GM19240 (cell line): ENCODE data around the gene HCFC1.

Experiments used
- DNase-seq: peaks from one replicate; pipeline ENCODE4 v3.0.0; 2011; ENCODE audit warnings: low spot score; ENCODE audit not compliant: insufficient read length

The HCFC1 gene

DNA sequence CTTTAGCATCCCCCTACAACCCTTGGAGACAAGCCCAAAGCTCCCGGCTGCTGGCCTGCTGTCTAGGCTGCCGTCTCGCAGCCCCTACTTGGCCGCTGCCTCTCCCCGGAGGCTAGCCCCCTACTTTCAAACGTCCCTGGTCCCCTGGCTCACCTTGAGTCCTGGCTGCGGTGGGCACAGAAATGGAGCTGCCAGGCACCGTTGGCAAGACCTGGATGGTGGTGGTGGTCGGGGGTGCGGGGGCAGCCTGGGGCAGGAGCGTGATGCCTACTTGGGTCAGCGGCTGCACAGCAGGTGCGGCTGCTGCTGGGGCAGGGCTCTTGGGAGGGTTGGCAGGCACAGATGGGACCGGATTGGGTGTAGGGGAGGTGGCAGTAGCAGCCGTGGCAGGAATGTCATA is 12.0 kb downstream of the HCFC1 start:
- no peak for DNase-seq

DNA sequence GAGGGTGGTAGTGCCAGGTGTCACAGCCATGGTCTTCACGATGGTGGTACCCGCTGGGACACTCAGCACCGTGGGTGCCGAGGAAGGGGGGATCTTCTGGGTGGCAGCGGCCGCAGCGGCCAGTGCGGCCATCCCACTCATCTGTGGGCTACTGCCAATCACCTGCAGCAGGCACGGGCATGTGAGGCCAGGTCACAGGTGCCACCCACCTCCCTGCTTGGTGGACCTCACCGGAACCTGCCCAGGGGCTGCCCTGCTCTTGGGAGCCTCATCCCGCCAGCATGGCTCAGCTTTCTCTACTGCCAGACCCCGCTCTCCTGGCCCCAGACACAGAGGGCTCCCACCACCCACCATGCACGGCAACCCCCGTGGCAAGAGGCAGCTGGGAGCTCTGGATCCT is 13.0 kb downstream of the HCFC1 start:
- no peak for DNase-seq

DNA sequence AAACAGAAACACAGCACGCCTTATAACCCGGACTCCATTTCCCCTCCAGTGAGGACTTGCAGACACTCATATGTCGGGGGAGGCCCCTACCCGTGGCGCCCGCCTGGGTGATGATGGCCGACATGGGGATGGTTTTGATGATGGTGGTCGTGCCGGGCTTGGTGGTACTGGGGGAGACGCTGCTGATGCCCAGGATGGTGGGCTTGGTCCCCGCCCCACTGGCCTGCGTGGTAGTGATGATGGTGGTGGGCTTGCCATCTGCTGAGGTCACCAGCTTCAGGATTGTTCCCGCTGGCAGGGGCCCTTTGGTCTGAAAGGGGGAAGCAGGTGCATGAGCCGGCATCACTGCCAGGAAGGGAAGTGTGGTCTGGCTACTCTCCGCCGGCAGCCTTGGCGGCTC is 14.4 kb downstream of the HCFC1 start:
- no peak for DNase-seq

DNA sequence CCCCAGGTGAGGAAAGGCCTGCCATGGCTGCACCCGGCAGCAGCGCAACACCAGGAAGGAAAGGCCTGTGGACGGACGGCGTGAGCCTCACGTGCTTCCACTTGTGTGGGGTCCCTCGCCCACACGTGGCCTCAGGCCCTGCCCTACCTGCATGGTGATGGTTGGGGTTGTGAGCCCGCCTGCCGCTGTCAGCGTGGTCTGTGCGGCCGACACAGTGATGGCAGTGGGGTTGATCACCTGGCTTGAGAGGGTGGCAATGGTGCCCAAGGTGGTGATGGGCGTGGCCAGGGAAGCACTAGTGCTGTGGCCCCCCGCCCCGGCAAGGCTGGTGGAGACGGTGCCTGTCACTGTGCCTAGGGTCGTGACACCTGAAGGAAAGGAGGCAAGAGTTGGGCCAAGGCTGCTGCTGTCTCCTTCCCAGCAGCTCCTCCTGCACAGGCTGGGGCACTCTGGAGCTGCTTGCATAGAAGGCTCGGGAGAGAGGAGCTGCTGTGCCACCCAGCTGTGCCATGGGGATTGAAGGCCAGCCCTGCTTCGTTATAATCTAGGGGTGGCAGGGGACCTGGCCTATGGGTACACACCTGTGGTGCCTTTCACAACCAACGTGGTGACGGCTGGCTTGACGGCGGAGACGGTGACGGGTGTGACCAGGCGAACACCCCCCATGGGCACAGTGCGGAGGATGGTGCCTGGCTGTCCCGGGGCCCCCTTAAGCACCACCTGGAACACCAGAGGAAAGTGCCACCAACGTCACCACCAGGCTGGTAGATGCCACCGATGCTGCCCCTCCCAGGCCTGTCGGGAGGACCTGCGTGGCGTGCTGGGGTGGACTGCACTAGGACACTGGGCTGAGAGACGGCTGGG is 15.3 kb downstream of the HCFC1 start:
- no peak for DNase-seq

DNA sequence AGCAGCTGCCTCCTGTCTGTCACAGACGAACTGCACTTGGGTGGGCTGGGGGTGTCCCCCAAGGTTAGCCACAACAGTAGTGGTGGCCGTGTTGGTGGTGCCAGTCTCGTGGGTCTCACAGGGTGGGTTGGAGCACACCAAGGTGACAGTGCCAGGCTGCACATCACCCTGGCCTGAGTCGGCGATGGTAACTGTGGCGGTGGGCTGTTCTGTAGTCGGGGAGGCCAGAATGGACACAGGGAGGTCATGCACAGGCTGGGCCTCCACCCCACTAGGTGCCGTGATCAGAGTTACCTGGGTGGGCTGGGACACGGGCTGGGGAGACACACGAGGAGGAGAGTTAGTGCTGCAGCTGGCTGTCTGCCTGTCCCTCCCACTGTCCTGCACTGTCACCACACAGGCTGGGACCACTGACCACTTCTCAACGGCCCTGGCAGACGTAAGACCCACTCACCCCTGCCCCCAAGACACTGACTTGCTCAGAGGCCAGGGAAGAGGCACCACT is 16.3 kb downstream of the HCFC1 start:
- DNase-seq: no peak

DNA sequence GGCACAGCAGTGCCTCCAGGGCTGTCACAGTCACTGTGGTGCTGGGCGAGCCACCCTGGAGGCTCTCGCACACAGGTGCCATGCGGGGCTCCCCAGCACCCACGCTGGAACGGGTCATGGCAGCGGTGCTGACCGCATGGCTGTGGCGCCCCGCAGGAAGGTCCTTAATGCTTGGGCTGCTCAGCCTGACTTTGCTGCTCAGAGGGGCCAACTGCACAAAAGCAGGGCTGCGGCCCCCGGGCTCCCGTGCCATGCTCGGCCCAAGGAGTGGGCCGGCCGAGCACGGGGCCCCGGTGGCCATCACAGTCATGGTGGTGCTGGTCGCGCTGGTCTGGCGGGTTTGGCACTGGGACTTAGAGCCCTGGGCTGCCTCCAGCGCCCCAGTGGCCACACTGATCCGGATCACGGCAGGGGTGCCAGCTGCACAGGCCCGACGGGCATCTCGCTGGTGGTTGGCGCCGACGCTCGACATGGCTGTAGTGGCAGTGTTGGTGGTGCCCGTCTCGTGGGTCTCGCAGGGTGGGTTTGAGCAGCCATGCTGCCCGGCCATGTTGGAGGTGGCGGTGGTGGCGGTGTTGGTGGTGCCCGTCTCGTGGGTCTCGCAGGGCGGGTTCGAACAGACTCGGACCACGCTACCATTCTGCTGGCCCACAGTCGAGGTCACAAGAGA is 16.9 kb downstream of the HCFC1 start:
- no peak for DNase-seq

DNA sequence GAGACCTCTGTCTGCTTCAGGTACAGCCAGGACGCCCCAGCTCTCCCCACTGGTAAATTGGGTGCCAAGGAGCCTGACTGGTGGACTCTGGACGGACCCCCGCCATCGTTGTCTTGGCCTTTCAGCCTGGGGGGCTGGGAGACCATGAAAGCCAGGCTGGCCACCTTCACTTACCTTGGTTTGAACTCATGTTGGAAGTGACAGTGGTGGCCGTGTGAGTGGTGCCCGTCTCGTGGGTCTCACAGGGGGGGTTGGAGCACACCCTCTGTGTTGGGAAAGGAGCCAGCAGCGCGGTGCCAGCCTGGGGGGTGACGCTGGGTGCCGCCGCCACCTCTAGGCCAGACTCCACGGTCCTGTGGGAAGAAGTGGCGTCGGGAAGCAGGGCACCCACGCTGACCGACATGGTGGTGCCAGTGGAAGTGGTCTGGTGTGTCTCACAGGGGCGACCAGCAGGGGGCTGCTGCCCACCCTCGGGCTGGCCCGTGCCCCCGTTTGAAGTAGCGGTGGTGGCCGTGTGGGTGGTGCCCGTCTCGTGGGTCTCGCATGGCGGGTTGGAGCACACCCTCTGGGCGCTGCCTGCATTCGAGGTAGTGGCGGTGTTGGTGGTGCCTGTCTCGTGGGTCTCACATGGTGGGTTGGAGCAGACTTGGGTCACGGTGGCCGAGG is 17.6 kb downstream of the HCFC1 start:
- DNase-seq: no peak

DNA sequence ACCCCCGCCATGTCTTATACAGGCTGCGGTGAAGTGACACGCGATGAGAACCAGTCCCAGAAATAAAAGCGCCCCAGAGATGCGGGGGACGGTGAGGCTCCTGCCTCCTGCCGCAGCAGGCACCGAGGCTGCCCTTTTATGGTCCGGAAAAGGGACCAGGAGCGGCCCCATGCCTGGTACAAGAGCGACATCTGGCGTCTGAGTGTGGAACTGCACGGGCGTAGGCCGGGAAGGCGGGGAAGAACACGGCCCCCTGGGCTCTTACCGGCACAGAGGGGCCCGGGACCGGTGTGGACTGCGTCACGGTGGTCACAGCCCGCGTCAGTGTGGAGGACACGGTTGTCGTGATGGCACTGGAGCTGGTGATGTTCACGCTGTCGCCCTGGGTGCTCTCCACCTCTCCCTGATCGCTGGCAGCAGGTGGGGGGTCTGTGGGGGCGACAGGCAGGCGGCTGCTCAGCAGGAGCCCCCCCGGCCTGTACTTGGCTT is 18.2 kb downstream of the HCFC1 start:
- DNase-seq: peak; percentile 65

DNA sequence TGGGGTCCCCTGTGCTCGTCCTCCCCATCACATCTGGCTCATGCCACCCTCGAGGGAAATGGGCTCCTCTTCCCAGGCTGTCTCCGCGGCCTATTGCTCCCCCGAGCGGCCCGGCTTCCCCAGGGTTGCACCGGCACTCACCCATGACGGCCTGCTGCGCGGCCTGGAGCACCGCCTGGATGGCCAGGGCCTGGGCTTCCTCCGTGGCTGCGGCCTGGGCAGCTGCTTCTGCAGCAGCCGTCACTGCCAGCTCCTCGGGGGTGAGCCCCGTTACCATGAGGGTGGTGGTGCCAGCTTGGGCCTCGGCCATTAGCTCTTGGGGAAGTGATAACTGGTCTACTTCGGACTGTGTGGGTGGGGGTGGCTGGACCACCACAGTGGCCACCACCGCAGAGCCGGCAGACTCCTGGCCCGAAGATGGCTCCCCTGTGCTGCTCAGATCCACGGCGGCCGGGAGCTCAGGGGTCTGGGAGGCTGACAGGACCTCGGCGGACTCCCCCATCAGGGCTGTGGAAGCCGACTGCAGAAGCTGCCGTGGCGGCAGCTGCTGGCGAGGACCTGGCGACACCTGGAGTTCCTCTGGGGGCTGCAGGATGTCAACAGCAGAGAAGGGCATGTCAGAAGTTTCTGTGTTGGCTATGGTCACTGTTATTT is 19.1 kb downstream of the HCFC1 start:
- DNase-seq: no peak

DNA sequence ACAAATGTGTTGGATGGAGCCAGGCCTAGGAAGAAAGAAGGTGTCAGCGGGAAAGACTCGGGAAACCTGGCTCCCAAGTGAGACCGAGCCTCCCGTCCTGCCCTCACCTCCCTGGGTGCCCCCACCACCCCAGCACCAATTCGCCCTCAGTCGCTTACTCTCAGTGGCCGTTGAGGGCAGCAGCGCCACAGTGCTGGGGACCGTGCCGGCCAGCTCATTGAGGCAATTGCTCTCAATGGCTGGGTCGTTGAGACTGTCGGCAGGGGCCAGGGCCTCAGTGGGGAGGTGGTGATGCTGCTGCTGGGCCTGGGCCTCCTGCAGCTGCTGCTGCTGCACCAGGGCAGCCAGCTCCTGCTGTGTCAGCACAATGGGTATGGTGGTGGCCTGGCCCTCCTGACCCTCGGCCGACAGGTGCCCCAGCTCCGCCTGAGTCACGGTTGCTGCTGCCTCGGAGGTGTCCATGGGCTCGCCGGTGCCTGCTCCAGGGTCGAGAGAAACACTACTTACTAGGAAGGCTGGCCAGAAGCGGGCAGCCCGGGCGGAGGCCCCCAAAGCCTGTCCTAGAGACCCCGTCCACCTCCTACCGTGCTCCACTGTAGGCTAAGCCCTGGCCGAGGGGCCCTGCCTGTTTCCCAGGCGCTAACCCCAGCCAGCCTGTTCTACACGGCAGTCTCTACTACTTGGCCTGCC is 19.8 kb downstream of the HCFC1 start:
- no peak for DNase-seq

DNA sequence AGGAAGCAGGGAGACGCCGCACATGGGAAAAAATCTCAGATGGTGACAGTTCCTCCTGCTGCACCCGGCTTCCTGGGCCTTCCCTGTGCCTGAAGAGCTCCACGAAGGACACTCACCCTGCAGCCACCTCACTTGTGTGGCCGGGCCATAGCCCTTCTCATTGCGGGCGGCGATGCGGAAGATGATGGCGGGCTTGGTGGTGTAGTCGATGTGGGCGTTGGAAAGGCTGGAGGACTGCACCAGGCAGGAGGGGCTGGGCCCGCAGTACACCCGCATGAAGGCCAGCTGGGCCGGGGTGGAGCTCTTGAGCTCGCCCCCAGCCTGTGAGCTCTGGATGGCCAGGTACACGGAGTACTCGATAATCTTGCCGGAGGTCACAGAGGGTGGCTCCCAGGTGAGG is 21.5 kb downstream of the HCFC1 start:
- no peak for DNase-seq

DNA sequence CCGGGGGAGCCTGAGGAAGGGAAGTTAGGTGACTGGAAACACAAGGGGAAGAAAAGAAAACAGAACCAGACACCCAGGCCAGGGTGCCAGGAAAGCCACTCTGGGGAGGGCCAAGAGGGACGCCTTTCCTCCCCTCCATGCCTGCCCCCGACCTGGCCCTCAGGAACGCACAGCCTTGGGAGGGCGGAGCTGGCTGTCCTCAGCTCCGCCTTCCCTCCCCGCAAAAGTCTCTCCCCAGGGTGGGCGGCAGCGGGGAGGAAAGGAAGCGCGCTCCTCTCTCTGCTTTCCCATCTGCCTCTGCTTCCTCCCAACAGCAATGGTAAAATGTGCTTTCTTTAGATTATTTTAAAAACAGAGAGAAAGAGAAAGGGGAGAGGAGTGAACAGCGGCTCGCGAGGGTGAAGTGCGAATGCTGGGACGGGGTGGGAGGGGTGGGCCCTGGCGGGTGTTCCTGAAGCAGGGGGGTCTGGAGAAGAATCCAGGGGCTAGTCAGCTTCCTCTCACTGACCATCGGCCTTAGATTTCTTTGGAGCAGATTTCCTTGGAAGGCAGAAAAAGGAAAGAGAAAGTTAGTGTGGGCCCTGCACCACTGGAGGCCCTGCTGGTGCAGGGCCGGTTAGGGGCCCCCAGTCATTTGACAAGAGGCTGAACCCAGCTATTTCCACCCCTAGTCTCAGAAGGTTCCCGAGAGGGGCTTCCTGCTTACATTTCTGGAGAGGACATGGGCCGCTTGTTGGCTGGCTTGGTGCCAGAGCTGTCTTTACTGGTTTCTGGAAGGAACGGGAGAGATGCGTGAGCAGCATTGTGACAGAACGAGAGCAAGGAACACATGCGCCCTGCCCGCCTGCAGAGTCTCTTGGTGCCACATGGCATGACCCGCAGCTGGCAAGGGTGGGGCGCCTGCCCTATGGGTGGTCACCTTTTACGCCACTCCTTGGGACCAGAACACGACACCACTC is 22.5 kb downstream of the HCFC1 start:
- no peak for DNase-seq

DNA sequence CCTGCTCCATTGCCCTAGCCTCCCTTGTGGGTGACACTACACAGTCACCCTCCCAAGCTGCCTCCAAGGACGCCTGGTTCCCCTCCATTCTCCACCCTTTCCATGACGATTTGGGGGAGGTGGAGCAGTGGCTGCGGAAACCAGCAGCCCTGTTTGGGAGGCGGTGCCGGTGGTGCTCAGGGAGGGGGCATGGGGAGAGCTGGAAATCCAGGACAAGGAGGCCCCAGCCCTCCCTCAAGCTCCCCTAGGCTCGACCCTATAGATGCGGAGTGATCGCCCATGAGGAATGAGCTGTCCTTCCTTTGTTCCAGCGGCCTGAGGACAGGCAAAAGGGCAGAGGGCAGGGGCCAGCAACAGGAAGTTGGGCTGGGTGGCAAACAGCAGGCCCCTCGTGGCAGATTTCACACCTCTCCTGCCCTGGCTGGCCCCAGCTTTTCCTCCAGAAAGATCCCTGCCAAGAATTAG is 23.6 kb downstream of the HCFC1 start:
- DNase-seq: no peak

DNA sequence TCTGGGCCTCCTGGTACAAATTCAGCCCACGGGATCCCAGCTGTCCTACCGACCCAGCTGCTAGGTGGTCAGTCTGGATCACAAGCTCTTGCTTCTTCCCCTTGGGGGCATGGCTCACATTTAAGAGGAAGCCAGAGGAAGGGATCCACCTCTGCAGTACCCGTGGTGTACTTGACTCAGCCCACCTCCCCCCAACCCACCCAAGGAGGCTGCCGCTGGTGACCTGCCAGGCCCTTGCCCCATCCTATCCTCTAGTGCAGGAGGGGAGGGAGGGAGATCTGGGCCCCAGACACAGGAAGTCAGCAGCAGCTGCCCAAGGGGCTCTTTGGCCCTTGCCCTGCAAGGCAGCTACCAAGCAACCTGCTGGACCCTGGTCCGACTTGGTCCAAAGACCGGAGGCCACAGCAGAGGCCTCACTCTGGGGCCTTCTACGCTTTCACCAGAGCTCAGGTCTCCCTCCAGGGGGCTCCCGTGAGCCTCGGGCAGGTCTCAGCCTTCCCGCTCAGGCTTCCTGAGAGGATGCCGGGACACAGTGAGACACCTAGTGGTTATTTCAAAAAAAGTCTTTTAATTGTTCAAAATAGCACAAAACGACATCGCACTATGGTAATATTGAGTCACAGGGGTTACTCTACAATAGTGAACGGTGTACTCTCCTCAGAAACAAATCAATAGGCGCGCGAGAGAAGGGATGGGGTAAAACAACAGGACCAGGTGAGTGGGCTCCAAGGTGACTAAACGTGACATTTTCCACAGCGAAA is 24.4 kb downstream of the HCFC1 start:
- peak; percentile 86 for DNase-seq

DNA sequence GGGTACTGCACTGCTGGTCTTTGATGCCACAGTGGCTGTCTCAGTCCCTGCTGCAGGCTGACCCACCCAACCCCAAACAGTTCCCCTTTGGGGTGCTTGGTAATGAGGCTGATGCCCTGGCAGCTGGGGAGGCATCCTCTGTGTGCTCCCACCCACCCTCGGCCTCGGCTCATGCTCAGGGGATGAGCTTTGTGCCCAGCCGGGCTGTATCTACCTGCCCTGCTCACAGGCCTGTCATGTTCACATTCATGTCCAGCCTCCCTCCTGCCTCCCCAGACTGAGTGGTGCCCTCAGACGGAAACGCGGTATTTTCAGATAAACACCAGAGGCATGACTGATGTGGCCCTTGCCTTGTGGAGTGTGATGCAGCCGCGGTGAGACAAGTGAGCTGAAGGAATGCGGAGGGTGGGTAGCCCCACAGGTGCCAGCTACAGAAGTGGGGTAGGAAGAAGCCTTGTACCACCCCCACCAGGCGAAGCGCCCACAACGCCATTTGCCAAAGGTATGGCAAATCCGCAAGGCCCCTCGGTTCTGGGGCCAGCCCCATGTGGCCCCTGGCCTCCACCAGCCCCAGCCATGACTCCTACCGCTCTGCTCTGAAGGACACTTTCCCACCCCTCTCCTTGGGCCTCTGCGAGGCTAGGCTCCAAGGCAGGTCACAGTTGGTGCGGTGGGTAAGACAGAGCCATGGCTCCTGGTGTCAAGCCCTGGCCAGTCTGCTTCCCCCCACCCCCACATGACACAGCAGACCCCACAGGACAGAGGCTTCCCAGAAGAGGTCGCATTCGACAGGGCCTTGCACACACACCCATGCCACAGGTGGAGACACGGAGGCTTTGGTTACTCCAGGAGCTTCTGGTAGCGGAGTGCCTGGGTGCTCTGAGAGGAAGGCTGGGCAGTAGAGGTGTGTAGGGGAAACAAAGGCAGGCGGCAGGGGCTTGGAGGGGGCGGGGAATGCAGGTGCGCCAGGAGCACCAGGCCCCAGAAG is 25.4 kb downstream of the HCFC1 start:
- DNase-seq: no peak

DNA sequence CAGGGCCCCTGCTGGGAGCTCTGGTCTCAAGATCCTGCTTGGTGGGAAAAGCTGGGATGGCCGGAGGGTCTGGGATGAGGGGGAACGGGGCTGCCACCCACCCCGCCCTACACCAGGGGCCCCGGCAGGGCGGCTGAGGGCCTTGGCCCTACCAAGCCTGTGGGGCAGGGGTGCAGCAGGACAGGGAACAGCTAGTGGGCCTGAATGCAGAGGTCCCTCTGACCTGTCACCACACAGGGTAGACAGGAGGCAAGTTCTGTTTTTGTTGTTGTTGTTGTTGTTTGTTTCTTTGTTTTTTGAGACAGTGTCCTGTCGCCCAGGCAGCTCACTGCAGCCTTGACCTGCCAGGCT is 26.8 kb downstream of the HCFC1 start:
- DNase-seq: no peak

DNA sequence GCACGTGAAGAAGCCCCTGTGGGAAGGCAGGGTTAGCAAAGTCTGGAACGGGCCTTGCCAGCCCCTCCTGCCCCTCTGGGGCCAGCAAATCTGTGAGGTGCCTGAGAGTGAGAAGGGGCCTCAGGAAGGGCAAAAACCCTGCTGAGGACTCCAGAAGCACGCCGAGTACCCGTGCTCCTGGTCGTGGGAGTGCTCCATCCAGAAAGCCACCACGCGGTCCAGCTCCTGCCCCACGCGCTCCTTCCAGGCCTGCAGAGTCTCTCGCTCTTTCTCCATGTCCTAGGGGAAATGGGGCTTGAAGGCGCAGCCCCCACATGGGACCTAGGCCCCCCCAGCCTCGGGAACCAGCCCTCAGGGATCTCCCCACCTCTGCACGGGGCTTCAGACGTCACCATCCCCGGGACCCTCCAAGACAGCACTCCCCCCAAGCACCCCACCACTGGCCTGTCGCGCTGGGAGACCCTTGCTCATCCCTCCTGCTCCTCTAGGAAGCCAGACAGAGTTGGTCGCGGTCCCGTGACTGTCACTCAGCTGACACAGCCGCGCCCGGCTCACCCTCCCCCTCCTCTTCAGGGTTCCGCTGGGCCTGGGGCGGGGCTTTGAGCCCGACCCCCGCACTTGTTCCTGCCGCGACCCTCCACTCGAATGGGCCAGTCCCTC is 27.3 kb downstream of the HCFC1 start, which contains the start of gene RENBP:
TSS of gene RENBP (minus strand) at position 504 of the 660 bp plus-strand sequence. CDS start at position 471, 33 bp downstream.
- no peak for DNase-seq
